IMR-90 (cell line): ENCODE results near the gene GALNT7. TPM values are rescaled to one million over a fixed set of nuclear protein-coding genes. Genes with fewer than 3 reads are reported as not detected.

Experiments used
- MXI1 ChIP-seq: IDR thresholded peaks from 2 replicates; pipeline ENCODE4 v1.6.1; 2012; ENCODE audit warnings: low read depth, mild to moderate bottlenecking, low read length, moderate library complexity, borderline replicate concordance
- NFE2L2 ChIP-seq: fragments of 150-350 bp; IDR thresholded peaks from 2 replicates; pipeline ENCODE4 v1.6.1; 2016; ENCODE audit warnings: low read depth, mild to moderate bottlenecking, low read length
- RCOR1 ChIP-seq: IDR thresholded peaks from 2 replicates; pipeline ENCODE4 v1.6.1; 2012; ENCODE audit warnings: mild to moderate bottlenecking, low read length, improper control_type of control experiment; ENCODE audit not compliant: insufficient replicate concordance
- polyA plus RNA-seq, 3 experiments: library from polyadenylated mRNA; depleted of rRNA; stranded (reverse); fragments of >200 nt; gene quantifications; 2 replicates each; pipeline ENCODE4 v1.2.3, GENCODE V29; 2012; ENCODE audit warnings: low replicate concordance in 1 of 3
- total RNA-seq: library from RNA; depleted of rRNA; stranded (reverse); fragments of >200 nt; gene quantifications from 2 replicates; pipeline ENCODE4 v1.2.3, GENCODE V29; 2012
- TF ChIP-seq, protein P1 (sequence below): conservative IDR thresholded peaks from 2 replicates; pipeline ENCODE4 v1.5.1; 2012; ENCODE audit warnings: mild to moderate bottlenecking, low read depth, low read length, improper control_type of control experiment

GALNT7 gene
- total and polyA plus RNA-seq, 2 of the 4 experiments (the other 2 are of a cell fraction) = 19.1 to 31.2 TPM

DNA sequence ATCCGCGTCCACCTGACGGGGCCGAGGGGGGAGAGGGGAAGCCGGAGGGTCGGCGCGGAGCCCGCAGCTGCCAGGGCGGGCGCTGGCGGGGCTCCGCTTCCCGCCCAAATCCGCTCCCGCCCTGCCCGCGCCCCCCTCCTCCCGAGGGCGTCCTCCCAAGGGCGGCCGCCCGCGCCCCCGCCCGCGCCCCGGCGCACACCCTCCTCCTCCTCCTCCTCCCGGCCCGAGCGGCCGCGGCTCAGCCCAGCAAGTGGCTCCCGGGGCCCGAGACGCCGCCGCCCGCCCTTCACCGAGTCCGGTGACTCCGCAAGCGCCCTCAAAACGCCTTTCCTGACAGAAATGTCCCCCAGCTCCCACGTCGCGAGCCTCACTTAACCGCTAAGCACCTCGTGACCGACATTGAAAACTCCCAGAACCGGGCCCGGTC lies 165.1 kb downstream of the GALNT7 start (continued):
- TF ChIP-seq, protein P1, sequence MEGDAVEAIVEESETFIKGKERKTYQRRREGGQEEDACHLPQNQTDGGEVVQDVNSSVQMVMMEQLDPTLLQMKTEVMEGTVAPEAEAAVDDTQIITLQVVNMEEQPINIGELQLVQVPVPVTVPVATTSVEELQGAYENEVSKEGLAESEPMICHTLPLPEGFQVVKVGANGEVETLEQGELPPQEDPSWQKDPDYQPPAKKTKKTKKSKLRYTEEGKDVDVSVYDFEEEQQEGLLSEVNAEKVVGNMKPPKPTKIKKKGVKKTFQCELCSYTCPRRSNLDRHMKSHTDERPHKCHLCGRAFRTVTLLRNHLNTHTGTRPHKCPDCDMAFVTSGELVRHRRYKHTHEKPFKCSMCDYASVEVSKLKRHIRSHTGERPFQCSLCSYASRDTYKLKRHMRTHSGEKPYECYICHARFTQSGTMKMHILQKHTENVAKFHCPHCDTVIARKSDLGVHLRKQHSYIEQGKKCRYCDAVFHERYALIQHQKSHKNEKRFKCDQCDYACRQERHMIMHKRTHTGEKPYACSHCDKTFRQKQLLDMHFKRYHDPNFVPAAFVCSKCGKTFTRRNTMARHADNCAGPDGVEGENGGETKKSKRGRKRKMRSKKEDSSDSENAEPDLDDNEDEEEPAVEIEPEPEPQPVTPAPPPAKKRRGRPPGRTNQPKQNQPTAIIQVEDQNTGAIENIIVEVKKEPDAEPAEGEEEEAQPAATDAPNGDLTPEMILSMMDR = no peak
- TF ChIP-seq MXI1 (no peak), RCOR1 (no peak), NFE2L2 (no peak)
